Stimulated activated naive CD8-positive, alpha-beta T cell treated with anti-CD3 and anti-CD28 coated beads, Interleukin-15, Interleukin-2, amounts not matched to agents 100 ng/mL and 50 ng/mL, for 24 hours (primary cell): ENCODE results near the gene MC1R.
"Not testable (repeated sequence)": the region's sequence is repeated elsewhere in the genome, so short reads cannot be mapped to it uniquely, and the experiment has no call there.

Experiments used
- H3K27ac Mint-ChIP-seq: one replicate; pipeline ENCODE4 v1.8.0; 2021; ENCODE audit warnings: mild to moderate bottlenecking, mixed read lengths
- H3K27me3 Mint-ChIP-seq: one replicate; pipeline ENCODE4 v1.8.0; 2021; ENCODE audit warnings: mixed read lengths
- H3K36me3 Mint-ChIP-seq: one replicate; pipeline ENCODE4 v1.8.0; 2021; ENCODE audit warnings: low read depth, mixed read lengths
- H3K4me1 Mint-ChIP-seq: one replicate; pipeline ENCODE4 v1.8.0; 2021; ENCODE audit warnings: low read depth, mixed read lengths
- H3K4me3 Mint-ChIP-seq: one replicate; pipeline ENCODE4 v1.8.0; 2021; ENCODE audit warnings: mild to moderate bottlenecking, mixed read lengths
- H3K9me3 Mint-ChIP-seq: one replicate; pipeline ENCODE4 v1.8.0; 2021; ENCODE audit warnings: mixed read lengths

The MC1R gene

DNA sequence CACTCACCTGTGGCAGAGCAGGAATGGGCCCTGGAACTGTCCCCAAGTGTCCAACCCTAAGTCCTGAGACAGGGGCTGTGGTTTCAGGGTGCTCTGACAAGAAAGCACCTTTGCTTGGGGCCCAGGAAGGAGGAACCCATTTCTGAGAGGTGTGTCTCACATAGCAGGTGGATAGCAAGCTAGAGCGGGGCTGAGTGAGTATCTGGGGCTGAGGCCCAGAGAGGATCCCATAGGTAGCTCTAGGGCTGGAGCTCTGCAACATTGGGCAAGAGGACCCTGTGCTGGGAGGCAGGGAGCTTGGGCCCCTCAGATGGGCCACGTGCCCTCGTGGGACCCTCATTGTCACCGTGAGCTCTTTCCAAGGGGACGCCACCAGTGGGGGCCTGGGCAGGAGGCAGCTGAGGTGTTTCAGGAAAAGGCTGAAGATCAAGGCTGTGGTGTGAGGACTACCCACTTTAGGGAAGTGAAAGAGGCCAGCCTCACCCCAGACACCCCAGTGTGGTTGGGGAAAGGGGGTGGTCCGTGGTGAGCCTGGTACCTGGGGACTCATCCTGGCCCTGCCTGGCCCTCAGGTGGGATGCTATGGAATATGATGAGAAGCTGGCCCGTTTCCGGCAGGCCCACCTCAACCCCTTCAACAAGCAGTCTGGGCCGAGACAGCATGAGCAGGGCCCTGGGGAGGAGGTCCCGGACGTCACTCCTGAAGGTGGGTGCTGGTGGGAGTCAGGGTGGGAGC, 35.2 kb downstream of the MC1R start:
- H3K4me1 Mint-ChIP-seq = peaks cover 33% of the 10 kb centered on the region
- H3K9me3 Mint-ChIP-seq = no peaks in the 10 kb centered on the region
- H3K27ac Mint-ChIP-seq = no peak overlapping the region
- no peaks in the 10 kb centered on the region for H3K27me3 Mint-ChIP-seq
- H3K36me3 Mint-ChIP-seq = peaks cover 7% of the 10 kb centered on the region
- H3K4me3 Mint-ChIP-seq = no peak overlapping the region

DNA sequence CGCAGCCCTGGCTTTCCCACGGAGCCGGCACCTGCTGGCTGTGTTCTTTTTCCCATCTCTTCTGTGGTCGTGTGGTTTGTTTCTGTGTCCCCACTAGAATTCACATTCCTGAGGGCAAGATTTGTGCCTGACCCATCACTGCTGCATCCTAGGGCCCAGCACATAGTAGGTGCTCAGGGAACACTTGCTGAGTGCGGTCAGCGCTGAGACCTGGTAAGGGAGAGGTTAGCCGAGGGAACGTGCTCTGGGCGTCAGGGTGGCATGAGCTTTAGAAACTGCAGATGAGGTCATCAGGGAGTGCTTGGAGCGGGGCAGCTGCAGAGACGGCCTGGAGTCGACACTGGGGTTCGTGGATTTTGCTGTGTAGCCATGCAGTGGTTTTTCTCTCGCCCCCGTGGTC, 35.8 kb downstream of the MC1R start:
- H3K36me3 Mint-ChIP-seq = peaks cover 13% of the 10 kb centered on the region
- H3K27ac Mint-ChIP-seq = no peak overlapping the region
- peaks cover 31% of the 10 kb centered on the region for H3K4me1 Mint-ChIP-seq
- H3K9me3 Mint-ChIP-seq = no peaks in the 10 kb centered on the region
- H3K4me3 Mint-ChIP-seq = no peak overlapping the region
- H3K27me3 Mint-ChIP-seq = no peaks in the 10 kb centered on the region

DNA sequence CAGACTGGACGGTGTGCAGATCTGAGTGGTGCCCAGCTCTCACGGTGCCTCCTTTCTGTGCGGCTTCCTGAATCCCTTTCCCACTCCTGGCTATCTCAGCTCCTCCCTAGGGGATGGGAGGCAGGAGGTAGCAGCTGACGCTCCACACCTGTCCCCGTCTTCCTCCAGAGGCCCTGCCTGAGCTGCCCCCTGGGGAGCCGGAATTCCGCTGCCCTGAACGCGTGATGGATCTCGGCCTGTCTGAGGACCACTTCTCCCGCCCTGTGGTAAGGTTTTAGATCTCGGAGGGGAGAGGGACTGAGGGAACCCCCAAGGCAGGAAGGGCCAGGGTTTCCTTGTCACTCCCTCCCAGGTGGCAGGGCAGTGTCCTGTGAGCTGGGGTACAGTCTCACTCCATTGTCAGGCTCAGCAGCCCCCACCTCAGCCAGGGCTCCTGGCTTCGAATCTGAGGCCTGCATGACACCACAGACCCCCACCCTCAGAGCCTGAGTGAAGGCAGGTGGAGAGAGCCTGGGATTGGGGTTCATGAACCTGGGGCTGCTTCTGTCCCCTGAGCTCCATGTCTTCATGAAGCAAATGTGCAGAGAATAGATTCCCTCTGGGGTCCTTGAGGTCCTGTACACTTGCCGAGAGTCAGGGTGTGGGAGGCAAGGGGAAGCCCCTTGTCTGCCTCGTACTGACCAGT, 36.5 kb downstream of the MC1R start:
- H3K27ac Mint-ChIP-seq = no peak overlapping the region
- no peak overlapping the region for H3K4me3 Mint-ChIP-seq
- no peaks in the 10 kb centered on the region for H3K9me3 Mint-ChIP-seq

DNA sequence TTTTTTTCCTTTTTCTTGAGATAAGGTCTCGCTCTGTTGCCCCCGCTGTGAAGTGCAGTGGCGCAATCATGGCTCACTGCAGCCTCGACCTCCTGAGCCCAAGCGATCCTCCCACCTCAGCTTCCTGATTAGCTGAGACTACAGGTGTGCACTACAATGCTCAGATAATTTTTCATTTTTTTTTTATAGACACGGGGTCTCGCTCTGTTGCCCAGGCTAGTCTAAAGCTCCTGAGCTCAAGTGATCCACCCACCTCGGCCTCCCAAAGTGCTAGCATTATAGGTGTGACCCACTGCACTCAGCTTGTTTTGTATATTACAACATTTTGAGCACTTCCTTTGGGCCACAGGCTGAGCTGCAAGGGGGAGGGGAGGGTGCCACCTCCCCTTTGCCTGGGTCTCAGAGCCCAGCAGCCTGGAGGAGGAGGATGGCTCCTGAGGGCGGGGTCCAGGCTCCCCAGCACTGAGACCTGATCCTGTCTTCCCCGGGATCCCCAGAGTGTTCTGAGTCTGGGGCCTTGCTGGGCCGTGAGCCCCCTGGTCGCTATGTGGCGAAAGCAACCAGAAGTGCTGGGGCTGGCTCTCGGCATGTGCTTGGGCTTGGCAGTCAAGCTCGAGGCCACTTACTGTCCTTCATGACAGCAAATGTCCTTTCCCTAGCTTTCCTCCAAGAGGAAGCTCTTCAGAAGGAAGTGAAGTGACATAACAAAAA, 38.0 kb downstream of the MC1R start:
- peaks cover 13% of the 10 kb centered on the region for H3K36me3 Mint-ChIP-seq
- H3K4me3 Mint-ChIP-seq = no peak overlapping the region
- peaks cover 22% of the 10 kb centered on the region for H3K4me1 Mint-ChIP-seq
- no peak overlapping the region for H3K27ac Mint-ChIP-seq
- no peaks in the 10 kb centered on the region for H3K9me3 Mint-ChIP-seq
- no peaks in the 10 kb centered on the region for H3K27me3 Mint-ChIP-seq

More for the DNA sequence above, 36.5 kb downstream of the MC1R start:
- H3K27me3 Mint-ChIP-seq = no peaks in the 10 kb centered on the region
- H3K4me1 Mint-ChIP-seq = peaks cover 26% of the 10 kb centered on the region
- peaks cover 13% of the 10 kb centered on the region for H3K36me3 Mint-ChIP-seq

DNA sequence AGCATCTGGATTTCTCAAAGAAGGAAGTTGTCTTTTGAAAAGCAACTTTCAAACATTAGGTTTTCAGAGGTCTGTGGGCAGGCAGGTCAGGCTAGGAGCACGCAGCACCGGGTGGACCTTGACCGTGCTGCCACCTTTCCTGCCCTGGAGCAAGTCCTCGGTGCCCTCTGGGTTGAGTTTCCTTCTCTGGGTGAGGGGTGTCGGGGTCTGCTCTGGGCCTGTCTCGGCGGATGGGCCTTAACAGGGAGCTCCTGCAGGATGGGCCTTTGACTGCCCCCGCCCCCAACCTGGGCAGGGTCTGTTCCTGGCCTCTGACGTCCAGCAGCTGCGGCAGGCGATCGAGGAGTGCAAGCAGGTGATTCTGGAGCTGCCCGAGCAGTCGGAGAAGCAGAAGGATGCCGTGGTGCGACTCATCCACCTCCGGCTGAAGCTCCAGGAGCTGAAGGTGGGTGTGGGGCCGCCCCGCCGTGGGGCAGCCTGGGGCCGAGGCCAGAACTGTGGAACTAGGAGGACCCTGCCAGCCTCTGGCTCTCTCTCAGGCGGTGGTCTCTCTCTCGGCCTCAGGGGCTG, 38.6 kb downstream of the MC1R start:
- no peaks in the 10 kb centered on the region for H3K27me3 Mint-ChIP-seq
- no peak overlapping the region for H3K4me3 Mint-ChIP-seq
- peaks cover 13% of the 10 kb centered on the region for H3K36me3 Mint-ChIP-seq
- no peak overlapping the region for H3K27ac Mint-ChIP-seq
- no peaks in the 10 kb centered on the region for H3K9me3 Mint-ChIP-seq
- H3K4me1 Mint-ChIP-seq = peaks cover 22% of the 10 kb centered on the region

DNA sequence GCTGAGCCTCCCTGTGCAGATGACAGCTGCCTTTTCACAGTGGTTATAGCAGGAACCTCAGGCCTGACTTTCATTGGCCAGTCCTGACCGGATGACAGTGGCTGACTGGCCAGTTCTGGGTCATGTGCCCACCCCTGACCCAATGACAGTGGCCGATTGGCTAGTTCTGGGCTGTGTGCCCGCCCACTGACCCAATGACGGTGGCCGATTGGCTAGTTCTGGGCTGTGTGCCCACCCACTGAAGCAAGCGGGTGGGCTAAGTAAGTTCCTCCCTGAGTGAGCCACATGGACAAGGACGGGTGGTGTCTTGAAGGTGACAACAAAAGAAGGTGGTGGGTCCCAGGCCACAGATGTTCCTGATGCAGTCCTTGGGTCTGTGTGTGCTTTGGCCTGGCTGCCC, 39.4 kb downstream of the MC1R start:
- Mint-ChIP-seq H3K36me3 (peaks cover 13% of the 10 kb centered on the region), H3K4me3 (no peak overlapping the region), H3K9me3 (no peaks in the 10 kb centered on the region), H3K27ac (no peak overlapping the region), H3K27me3 (no peaks in the 10 kb centered on the region), H3K4me1 (peaks cover 20% of the 10 kb centered on the region)

DNA sequence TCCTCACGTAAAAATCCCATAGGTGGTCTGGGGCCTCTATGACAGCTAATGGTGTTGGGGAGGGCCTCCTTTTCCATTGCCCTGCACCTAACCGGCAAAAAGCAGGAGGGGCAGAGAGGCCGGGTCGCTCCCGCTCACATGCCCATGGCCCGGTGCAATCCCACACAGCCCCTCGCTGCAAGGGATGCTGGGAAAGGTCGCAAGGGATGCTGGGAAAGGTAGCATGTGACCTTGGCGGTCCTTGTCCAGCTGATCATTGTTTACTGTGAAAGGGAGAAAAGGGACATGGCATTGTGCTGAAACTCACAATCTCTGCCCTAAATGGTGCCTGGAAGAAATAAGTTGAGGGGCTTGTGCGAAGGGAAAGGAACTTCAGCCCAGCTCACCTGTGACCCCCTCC, 39.9 kb downstream of the MC1R start:
- Mint-ChIP-seq H3K9me3 (no peaks in the 10 kb centered on the region), H3K36me3 (peaks cover 13% of the 10 kb centered on the region), H3K4me1 (peaks cover 14% of the 10 kb centered on the region), H3K27ac (no peak overlapping the region), H3K27me3 (no peaks in the 10 kb centered on the region), H3K4me3 (no peak overlapping the region)

DNA sequence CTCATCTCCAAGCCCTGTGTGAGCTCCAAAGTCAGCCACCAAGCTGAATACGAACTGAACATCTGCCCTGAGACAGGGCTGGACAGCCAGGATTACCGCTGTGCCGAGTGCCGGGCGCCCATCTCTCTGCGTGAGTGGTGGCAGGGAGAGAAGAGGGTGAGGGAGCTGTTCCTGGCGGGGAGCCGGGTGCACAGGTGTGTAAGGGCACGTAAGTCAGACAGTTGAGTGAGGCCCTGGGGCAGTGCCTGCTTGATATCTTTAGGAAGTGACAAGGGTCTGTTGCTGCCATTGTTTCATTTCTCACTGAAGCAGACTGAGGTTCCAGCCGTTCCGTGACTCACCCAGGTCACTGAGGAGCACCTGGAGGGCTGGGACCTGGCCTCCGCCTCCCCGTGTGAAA, 42.3 kb downstream of the MC1R start:
- no peak overlapping the region for H3K4me3 Mint-ChIP-seq
- no peak overlapping the region for H3K27ac Mint-ChIP-seq
- peaks cover 13% of the 10 kb centered on the region for H3K36me3 Mint-ChIP-seq
- no peaks in the 10 kb centered on the region for H3K9me3 Mint-ChIP-seq
- peaks cover 4% of the 10 kb centered on the region for H3K4me1 Mint-ChIP-seq
- no peaks in the 10 kb centered on the region for H3K27me3 Mint-ChIP-seq

DNA sequence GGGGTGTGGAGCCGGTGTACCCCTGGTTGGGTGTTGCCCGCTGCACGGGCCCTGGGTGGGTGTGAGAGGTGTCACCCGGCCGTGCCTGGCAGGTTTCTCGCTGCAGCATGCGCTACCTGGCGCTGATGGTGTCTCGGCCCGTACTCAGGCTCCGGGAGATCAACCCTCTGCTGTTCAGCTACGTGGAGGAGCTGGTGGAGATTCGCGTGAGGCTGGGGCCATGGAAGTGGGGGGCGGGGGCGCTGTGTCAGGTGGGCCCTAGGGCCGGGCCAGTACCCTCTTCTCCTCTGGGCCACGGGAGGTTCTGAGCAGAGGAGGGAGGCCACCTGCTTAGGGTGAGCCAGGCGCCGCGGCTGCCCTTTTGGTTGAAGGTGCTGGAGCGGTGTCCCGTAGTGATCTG, 43.3 kb downstream of the MC1R start:
- H3K27ac Mint-ChIP-seq = no peak overlapping the region
- H3K9me3 Mint-ChIP-seq = no peaks in the 10 kb centered on the region
- H3K36me3 Mint-ChIP-seq = peaks cover 13% of the 10 kb centered on the region
- no peaks in the 10 kb centered on the region for H3K27me3 Mint-ChIP-seq
- peaks cover under 1% of the 10 kb centered on the region for H3K4me1 Mint-ChIP-seq
- H3K4me3 Mint-ChIP-seq = no peak overlapping the region

DNA sequence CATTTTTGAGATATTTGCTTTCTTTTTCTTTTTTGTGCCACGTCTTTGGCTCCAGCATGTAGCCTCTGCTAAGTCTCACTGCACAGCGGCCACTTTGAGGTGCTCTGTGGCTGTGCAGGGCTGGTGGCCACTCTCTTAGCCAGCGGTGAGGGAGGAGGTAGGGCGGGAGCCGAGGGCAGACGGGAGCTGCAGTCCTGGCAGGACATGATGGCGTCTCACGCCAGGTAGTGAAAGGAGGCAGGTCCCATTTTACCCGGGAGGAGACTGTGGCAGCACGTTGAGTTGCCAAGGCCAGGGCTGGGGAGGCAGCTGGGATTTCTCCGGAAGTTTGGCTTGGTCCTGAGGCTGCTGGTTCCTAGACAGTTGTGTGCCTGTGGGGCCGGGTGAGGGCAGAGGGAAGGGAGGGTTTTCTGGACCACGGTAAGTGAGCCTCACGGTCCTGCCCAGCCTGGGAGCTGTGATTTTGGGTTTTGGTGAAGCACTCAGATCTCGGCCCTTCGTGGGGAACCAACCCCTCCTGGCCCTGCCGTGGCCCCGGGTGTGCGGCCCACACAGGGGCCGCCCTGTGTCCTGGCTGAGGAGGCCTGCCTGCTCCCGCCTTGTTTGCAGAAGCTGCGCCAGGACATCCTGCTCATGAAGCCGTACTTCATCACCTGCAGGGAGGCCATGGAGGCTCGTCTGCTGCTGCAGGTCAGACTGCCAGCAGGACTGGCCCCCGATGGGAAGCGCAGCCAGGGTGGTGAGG, 44.3 kb downstream of the MC1R start:
- H3K9me3 Mint-ChIP-seq = no peaks in the 10 kb centered on the region
- peaks cover 13% of the 10 kb centered on the region for H3K36me3 Mint-ChIP-seq
- no peak overlapping the region for H3K27ac Mint-ChIP-seq
- H3K4me1 Mint-ChIP-seq = no peaks in the 10 kb centered on the region
- H3K4me3 Mint-ChIP-seq = no peak overlapping the region
- H3K27me3 Mint-ChIP-seq = no peaks in the 10 kb centered on the region

DNA sequence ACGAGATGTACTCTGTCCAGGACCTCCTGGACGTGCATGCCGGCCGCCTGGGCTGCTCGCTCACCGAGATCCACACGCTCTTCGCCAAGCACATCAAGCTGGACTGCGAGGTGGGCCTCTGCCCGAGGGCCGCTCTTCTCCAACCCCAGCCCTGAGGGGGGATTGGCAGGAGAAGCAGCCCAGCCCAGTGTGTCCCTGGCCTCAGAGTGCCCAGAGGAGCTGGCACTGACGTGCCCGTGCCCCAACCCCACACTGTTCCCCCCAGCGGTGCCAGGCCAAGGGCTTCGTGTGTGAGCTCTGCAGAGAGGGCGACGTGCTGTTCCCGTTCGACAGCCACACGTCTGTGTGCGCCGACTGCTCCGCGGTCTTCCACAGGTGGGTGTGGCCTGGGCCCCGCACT, 45.5 kb downstream of the MC1R start:
- Mint-ChIP-seq H3K27me3 (no peaks in the 10 kb centered on the region), H3K4me1 (no peaks in the 10 kb centered on the region), H3K9me3 (no peaks in the 10 kb centered on the region), H3K4me3 (no peak overlapping the region), H3K27ac (no peak overlapping the region), H3K36me3 (peaks cover 2% of the 10 kb centered on the region)

DNA sequence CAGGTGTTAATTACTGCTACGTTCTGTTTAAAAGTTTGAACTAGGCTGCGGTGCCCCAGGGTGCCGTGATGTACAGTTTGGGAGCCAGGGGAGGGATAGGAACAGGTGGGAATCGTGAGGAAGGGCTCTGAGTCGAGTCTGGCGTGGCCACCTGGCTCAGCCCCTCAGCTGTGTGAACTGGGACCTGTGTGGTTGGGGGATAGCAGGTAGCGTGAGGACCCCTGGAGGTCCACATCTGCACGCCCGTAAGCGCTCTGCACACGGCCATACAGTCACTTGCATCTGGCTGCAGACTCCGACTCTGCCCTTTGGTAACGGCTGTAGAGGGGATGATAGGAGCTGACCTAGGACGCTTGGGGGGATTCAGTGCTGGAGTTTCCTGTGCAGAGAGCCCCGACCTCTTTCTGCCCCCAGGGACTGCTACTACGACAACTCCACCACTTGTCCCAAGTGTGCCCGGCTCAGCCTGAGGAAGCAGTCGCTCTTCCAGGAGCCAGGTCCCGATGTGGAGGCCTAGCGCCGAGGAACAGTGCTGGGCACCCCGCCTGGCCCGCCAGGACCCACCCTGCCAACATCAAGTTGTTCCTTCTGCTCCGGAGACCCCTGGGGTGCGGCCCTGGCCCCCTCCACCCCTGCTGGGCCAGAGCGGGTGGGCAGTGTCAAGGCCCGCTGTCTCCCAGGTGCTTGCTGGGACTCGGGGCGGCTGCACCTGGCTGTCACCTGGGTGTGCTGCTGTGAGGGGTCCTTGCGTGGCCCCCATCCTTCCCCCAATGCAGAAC, 47.0 kb downstream of the MC1R start:
- Mint-ChIP-seq H3K4me1 (no peaks in the 10 kb centered on the region), H3K27me3 (no peaks in the 10 kb centered on the region), H3K36me3 (peaks cover 12% of the 10 kb centered on the region), H3K4me3 (no peak overlapping the region), H3K27ac (no peak overlapping the region), H3K9me3 (peaks cover 3% of the 10 kb centered on the region)

DNA sequence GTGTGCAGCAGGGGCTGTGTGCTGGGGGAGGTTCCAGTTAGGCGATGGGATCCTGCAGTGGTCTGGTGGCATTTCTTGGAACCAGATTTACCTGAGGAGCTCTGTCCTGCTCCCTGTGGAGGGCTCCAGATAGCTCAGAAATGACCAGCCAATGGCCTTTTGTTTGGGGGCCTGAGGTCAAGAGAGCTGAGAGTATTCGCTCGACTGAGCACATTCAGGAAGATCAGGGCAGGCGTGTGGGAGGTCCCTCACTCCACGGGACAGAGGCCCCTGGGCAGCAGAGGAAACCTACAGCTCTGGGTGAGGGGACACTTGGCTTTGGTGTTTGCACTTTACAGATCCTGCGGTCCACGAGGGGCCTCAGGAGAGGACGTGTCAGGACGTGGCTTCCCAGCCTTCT, 48.1 kb downstream of the MC1R start:
- H3K4me1 Mint-ChIP-seq = peaks cover 11% of the 10 kb centered on the region
- no peak overlapping the region for H3K27ac Mint-ChIP-seq
- no peak overlapping the region for H3K4me3 Mint-ChIP-seq
- H3K36me3 Mint-ChIP-seq = peaks cover 15% of the 10 kb centered on the region
- H3K9me3 Mint-ChIP-seq = peaks cover 7% of the 10 kb centered on the region
- no peaks in the 10 kb centered on the region for H3K27me3 Mint-ChIP-seq

DNA sequence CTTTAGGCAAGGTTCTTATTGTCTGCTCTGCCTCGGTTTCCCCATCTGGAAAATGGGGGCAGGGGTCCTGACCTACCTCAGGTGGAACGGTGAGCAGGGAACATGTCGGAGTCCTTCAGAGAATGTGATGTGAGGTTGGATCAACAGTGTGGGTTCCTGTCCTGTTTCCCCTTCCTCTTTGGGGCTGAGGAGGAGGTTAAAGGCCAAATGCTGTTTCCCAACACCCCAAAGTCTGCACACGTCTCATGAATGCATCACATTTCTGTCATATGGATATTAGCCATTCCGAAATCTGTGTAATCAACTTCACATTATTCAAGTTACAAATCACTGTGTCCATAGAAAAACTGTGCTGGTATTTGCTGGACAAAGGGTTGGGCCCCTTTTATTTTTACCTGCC, 48.8 kb downstream of the MC1R start:
- not testable (repeated sequence) for H3K27ac Mint-ChIP-seq, H3K4me3 Mint-ChIP-seq, H3K9me3 Mint-ChIP-seq, H3K27me3 Mint-ChIP-seq
- peaks cover 15% of the 10 kb centered on the region for H3K36me3 Mint-ChIP-seq
- peaks cover 16% of the 10 kb centered on the region for H3K4me1 Mint-ChIP-seq
